Lower lobe of right lung (tissue), 2 donors: ENCODE data around the gene SPEM2. TPM values are rescaled to one million over a fixed set of nuclear protein-coding genes. Genes with fewer than 3 reads are reported as not detected.

Source experiments
- ATAC-seq, 2 donors: fragments of 200-7000 bp; cut with Tn5 transposase; one replicate each; pipeline ENCODE4 v1.9.1; 2020 to 2022; ENCODE audit warnings: mild to moderate bottlenecking in 2 of 2, moderate library complexity in 2 of 2
- DNase-seq: peaks from one replicate; pipeline ENCODE4 v3.0.0-alpha.2; 2020
- H3K27ac ChIP-seq: fragments of 200-600 bp; one replicate; pipeline ENCODE4 v1.8.0; 2022
- H3K27me3 ChIP-seq: fragments of 200-600 bp; one replicate; pipeline ENCODE4 v1.8.0; 2022; ENCODE audit warnings: low read depth
- H3K36me3 ChIP-seq: fragments of 200-600 bp; one replicate; pipeline ENCODE4 v1.8.0; 2022; ENCODE audit warnings: mild to moderate bottlenecking
- H3K4me1 ChIP-seq: fragments of 200-600 bp; one replicate; pipeline ENCODE4 v1.8.0; 2022
- H3K4me3 ChIP-seq: fragments of 200-600 bp; one replicate; pipeline ENCODE4 v1.8.0; 2022; ENCODE audit warnings: mild to moderate bottlenecking
- H3K9me3 ChIP-seq: fragments of 200-600 bp; one replicate; pipeline ENCODE4 v1.8.0; 2022
- intact Hi-C: fragments of 100-400 bp; cut with DNase I; formaldehyde crosslinking; loops from one replicate; pipeline ENCODE4 v1.11.0; 2022
- total RNA-seq: library from RNA; stranded (reverse); fragmentation: NEBNext Ultra II Directional; extraction: Animal tissue kit (Norgen Biotek cat#: 25700); gene quantifications from one replicate; pipeline ENCODE4 v1.2.1, GENCODE V29; 2021
- TF ChIP-seq, protein P1 (sequence below): fragments of 200-600 bp; IDR thresholded peaks from one replicate; pipeline ENCODE4 v1.8.0; 2022; ENCODE audit warnings: antibody characterized with exemption, mild to moderate bottlenecking
- donor health status: DM: no; HTN: yes; CAD: no; lungs with severe emphysema.

Gene SPEM2
- total RNA-seq, 1 donor from 2014 or later, result not detected

DNA sequence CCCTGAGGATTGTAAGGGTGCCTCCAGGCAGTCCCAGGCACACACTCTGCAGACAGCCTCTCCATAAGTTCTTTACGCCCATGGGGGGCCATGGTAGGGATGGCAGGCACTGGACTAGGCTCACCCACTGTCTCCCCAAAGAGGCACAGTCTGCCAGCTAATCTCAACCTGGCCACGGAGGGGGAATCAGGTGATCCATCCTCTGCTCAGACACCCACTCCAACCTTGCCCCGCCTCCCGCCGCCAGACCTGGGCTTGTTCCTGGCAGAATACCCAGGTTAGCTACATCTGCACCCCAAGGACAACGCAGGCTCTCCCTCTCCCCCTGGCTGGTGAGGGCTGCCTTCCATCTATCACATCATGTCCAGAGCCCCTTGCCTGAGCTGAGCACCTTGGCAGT lies 16.6 kb upstream of the SPEM2 start:
- Histone ChIP-seq H3K4me1 (peaks cover 6% of the 10 kb centered on the region), H3K27ac (no peak overlapping the region), H3K4me3 (no peak overlapping the region), H3K36me3 (no peaks in the 10 kb centered on the region), H3K27me3 (no peaks in the 10 kb centered on the region), H3K9me3 (no peaks in the 10 kb centered on the region)
- intact Hi-C loops, result no loop called here
- no peak for ATAC-seq
- no peak for DNase-seq
- TF ChIP-seq, protein P1, sequence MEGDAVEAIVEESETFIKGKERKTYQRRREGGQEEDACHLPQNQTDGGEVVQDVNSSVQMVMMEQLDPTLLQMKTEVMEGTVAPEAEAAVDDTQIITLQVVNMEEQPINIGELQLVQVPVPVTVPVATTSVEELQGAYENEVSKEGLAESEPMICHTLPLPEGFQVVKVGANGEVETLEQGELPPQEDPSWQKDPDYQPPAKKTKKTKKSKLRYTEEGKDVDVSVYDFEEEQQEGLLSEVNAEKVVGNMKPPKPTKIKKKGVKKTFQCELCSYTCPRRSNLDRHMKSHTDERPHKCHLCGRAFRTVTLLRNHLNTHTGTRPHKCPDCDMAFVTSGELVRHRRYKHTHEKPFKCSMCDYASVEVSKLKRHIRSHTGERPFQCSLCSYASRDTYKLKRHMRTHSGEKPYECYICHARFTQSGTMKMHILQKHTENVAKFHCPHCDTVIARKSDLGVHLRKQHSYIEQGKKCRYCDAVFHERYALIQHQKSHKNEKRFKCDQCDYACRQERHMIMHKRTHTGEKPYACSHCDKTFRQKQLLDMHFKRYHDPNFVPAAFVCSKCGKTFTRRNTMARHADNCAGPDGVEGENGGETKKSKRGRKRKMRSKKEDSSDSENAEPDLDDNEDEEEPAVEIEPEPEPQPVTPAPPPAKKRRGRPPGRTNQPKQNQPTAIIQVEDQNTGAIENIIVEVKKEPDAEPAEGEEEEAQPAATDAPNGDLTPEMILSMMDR, result no peak

DNA sequence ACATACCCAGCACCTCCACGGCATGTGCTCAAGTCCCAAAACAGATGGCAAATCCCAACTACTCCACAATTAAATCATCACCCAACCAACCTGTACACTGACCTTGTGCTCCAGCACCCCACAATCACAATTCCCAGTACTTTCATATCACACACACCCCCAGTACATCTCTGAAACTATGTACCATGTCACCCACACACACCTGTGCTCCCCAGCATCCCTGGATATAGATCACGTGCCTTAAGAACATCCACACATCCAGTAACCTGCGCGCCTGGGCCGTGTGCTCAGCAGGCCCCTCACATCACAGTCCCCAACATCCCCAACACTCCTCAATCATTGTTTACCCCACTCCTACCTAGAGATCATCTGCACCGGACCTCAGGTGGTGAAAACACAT lies 15.7 kb upstream of the SPEM2 start:
- Histone ChIP-seq H3K27ac (no peak overlapping the region), H3K36me3 (no peaks in the 10 kb centered on the region), H3K4me1 (peaks cover 6% of the 10 kb centered on the region), H3K9me3 (no peaks in the 10 kb centered on the region), H3K27me3 (no peaks in the 10 kb centered on the region), H3K4me3 (no peak overlapping the region)
- TF ChIP-seq, protein P1, result no peak
- DNase-seq (no peak), ATAC-seq (no peak)
- intact Hi-C loops, result no loop called here

DNA sequence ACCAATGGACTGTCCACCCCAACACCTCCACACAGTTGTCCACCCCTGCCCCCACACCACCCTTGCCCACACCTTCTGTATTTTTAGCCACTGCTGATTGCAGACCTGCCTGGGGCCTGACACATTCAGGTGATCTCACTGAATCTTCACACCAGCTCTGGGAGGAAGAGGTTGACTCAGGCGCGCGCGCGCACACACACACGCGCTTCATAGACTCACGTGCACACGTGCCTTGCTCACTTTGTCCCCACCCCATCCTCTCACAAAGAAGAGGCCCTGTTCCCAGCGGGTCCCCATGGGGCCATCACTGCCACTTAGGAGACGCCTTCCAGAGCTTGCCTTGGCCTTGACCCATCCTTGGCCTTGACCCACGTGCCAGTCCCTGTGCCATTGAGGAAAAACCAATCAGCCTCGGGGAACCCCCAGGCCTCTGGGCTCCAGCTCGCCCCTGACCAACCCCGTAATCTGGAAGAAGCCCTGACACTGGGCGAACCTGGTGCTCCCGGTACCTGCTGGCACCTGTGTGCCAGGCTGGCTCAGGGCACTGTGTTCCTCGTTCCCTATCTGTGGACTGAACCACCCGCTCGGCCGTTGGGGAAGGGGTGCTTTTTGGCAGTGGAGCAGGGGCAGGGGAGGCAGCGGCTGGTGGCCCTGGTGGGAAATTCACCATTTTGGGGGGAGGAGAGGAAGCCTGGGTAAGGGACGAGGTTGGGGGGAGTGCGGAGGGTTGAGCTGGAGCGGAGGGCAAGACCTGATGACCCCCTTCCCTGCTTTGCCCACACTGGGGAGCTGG lies 14.6 kb upstream of the SPEM2 start:
- Histone ChIP-seq H3K36me3 (no peaks in the 10 kb centered on the region), H3K4me3 (no peak overlapping the region), H3K27me3 (no peaks in the 10 kb centered on the region), H3K4me1 (no peaks in the 10 kb centered on the region), H3K27ac (no peak overlapping the region), H3K9me3 (no peaks in the 10 kb centered on the region)
- no peak for ATAC-seq
- DNase-seq, result no peak
- TF ChIP-seq, protein P1, result no peak
- intact Hi-C loops, result no loop called here

DNA sequence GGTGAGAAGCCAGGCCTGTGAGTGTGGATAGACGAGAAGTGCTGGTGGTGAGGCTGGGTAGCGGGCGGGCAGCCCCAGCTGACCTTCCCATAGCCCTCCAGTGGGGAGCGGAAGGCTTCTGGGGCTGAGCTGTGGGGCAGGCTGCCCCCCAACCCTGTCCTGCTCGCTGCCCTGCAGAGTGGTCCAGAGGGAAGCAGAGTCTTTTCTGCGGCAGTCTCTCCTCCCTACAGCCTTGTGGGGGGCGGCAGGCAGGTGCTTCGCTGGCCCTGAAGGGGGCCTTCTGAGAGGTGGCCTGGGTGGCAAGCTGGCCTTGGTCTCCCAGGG lies 14.0 kb upstream of the SPEM2 start:
- intact Hi-C loops, result no loop called here
- H3K4me1 ChIP-seq, result no peaks in the 10 kb centered on the region
- H3K27me3 ChIP-seq, result no peaks in the 10 kb centered on the region
- TF ChIP-seq, protein P1, result no peak
- DNase-seq, result no peak
- no peak overlapping the region for H3K27ac ChIP-seq
- H3K9me3 ChIP-seq, result no peaks in the 10 kb centered on the region
- no peak overlapping the region for H3K4me3 ChIP-seq
- ATAC-seq, result no peak
- no peaks in the 10 kb centered on the region for H3K36me3 ChIP-seq

DNA sequence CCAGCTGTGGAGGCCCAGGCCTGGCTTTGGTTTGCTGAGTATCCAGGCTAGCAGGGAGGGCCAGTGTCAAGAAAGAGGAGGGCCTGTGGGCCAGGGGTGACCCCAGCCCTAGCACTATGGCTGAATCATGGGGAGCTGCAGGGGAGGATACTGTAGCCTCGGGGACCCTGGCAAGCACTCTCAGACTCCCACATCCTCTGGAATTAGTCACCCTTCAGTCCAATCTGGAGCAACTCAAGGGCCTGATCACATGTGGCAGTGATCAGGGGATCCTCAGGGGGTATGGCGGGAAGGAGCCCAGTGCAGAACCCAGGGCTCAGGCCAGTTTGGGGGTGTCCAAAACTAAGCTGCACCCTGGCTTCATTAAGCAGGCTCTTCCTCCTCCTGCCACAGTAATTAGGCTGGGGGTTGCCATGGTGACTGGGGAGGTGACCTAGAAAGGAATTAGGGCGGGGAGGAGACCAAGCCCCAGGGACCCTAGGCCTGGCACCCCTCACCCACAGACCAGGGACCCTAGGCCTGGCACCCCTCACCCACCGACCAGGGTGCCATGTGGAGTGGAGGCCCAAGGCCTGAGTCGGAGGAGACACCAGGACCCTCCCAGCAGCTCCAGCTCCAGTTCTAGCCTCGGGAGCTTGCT lies 11.9 kb upstream of the SPEM2 start:
- intact Hi-C loops, result no loop called here
- Histone ChIP-seq H3K9me3 (no peaks in the 10 kb centered on the region), H3K36me3 (no peaks in the 10 kb centered on the region), H3K4me3 (no peak overlapping the region), H3K4me1 (no peaks in the 10 kb centered on the region), H3K27ac (no peak overlapping the region), H3K27me3 (no peaks in the 10 kb centered on the region)
- DNase-seq, result no peak
- ATAC-seq, result no peak
- TF ChIP-seq, protein P1, result no peak
